Dermis lymphatic vessel endothelial cell (primary cell): Measurements from ENCODE around the gene DNAJA3. TPM values are rescaled to one million over a fixed set of nuclear protein-coding genes. Genes with fewer than 3 reads are reported as not detected.

Experiments
- total RNA-seq: library from RNA; depleted of rRNA; stranded (reverse); fragments of >200 nt; gene quantifications from 2 replicates; pipeline ENCODE4 v1.2.1, GENCODE V29; 2014

DNAJA3 gene
- total RNA-seq = 25.2 and 41.9 TPM in 2 replicates

DNA sequence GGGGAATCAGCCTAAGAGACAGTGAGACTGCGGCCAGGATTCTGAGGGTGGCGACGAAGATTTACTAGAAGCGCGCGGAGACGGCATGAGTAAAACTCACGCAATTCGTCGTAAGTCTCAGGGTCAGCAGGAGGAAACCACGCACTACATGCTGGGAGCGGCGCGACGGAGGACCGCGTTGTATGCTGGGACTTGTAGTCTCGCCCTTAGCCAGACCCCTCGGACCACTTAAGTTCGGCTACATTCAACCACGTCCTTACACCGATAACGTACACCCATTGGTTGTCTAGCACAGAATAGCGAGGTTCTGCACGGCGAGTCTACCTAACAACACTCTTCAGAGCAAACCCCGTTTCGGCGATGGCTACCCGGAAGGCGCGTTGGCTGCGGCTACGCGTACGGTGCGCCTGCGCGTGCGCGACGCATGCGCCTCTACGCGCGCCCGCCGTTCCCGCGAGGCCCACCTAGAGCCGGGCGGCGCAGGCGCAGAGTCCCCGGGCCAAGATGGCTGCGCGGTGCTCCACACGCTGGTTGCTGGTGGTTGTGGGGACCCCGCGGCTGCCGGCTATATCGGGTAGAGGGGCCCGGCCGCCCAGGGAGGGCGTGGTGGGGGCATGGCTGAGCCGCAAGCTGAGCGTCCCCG lies at the start of gene DNAJA3:
DNAJA3 (plus strand) TSS at position 491 of the 643 bp plus-strand sequence; CDS start at position 505, 14 bp downstream.

GRCh38 chr16:4416200-4417032 lies 9.3 kb upstream of the DNAJA3 start, which contains the start of gene CORO7:
Gene CORO7, minus strand, starts transcription at chr16:4416596. Its CDS starts 78 bp downstream, at chr16:4416518.

GRCh38 chr16:4474192-4474961 lies 48.7 kb downstream of the DNAJA3 start, which contains the start of gene NMRAL1:
Gene NMRAL1, minus strand, starts transcription at chr16:4474625. Its CDS starts 493 bp downstream, at chr16:4474132.

DNA sequence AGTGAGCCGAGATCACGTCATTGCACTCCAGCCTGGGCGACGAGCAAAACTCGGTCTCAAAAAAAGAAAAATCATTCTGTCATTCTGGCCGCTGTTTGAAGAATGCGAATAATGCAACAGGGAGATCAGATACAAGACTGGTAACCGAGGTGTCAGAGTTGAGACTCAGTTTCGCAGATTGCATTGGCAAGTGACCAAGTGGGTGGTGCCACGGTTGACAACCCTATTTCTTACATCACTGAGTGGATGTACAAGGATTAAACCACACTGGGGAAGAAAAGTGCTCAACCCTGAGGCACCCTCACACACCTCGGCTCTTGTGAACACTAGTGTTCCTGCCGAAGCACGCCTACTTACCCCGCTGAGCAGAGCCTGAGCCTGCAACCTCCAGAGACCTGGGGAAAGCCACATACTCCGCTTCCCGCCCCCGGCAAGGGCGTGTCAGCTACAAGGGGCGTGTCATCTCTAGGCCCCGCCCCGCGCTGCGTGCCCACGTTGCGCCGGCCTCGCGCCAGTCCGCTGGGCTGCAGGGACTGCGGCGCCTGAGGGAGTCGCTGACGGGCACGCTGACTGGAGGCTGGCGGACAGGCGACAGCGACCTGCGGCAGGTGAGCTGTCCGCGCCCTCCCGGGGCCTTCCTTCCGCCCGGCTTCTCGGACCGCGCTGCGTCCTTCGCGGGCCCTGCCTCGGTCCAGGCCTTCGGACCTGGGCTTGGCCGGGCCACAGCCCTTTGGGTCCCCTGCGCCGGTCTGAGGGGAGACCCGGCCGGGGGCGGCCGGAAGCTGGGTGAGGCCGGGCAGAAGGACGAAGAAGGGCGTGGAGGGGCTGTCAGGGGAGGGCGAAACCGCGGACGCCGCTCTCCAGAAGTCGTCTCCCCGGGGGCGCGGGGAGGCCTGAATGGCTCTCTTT lies 50.5 kb downstream of the DNAJA3 start, which contains the start of gene HMOX2:
HMOX2 (plus strand) TSS at position 519 of the 909 bp plus-strand sequence. CDS start 29,127 bp downstream, outside the sequence.

Other genes with a start within 250 kb of the DNAJA3 start
- 0.09 and 0.11 TPM in 2 replicates for gene SRL, start 183.8 kb upstream of the DNAJA3 start, total RNA-seq
- gene TFAP4, start 152.8 kb upstream of the DNAJA3 start, total RNA-seq = 3.4 and 4.8 TPM in 2 replicates
- 0.43 and 0.54 TPM in 2 replicates for gene GLIS2, start 109.8 kb upstream of the DNAJA3 start, total RNA-seq
- 15.0 and 16.4 TPM in 2 replicates for gene PAM16, start 74.5 kb upstream of the DNAJA3 start, total RNA-seq
- gene VASN, start 54.0 kb upstream of the DNAJA3 start, total RNA-seq = 0.95 and 1.1 TPM in 2 replicates
- 24.9 and 31.2 TPM in 2 replicates for gene CORO7, start 9.3 kb upstream of the DNAJA3 start, total RNA-seq
- 46.1 and 52.2 TPM in 2 replicates for gene NMRAL1, start 48.8 kb downstream of the DNAJA3 start, total RNA-seq
- 100 and 114 TPM in 2 replicates for gene HMOX2, start 50.5 kb downstream of the DNAJA3 start, total RNA-seq
- gene CDIP1, start 112.9 kb downstream of the DNAJA3 start, total RNA-seq = 3.2 and 3.9 TPM in 2 replicates
- under 0.01 TPM in 1 of 2 replicates, not detected in the other for gene C16orf96, start 130.5 kb downstream of the DNAJA3 start, total RNA-seq
- 4.6 and 6.1 TPM in 2 replicates for gene UBALD1, start 189.0 kb downstream of the DNAJA3 start, total RNA-seq
- 13.4 and 19.9 TPM in 2 replicates for gene MGRN1, start 199.0 kb downstream of the DNAJA3 start, total RNA-seq